ENCODE measurements around the gene SLC6A4.

The SLC6A4 gene

DNA sequence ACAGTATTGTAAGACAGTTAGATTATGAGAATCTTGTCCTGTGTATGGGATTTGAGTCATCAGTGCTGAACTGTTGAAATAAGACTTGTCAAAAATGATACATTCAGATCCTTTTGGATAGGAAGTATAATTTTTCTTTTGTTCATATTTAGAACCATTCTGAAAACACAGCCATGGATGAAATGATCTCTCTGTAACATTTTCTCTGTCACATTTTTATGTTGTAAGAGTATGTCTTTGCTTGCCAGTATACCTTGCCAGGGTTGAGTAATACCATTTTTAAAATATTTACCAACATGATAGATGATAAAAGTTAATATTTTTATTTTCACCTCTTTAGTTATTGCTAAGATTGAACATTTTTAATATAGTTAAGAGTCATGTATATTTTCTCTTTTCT, 73.9 kb downstream of the SLC6A4 start:
- peaks cover 10% of the 10 kb centered on the region; the same call in 1 of the 2 replicates for H3K36me3 ChIP-seq (ENCODE audit: insufficient read depth, low read length)
- H3K27me3 ChIP-seq (ENCODE audit: insufficient read depth, low read length, poor library complexity, severe bottlenecking) = no peaks in the 10 kb centered on the region
- no peaks in the 10 kb centered on the region for H4K20me1 ChIP-seq (ENCODE audit: insufficient read depth, low read length, poor library complexity, severe bottlenecking)
- no peaks in the 10 kb centered on the region for H3K9me2 ChIP-seq (replicated peaks; ENCODE audit: low read depth, low read length)
- no peak overlapping the region for H3K4me2 ChIP-seq (ENCODE audit: low read depth, low read length, poor library complexity, severe bottlenecking)
- peaks cover 13% of the 10 kb centered on the region; the same call in 1 of the 2 replicates for H3K9me3 ChIP-seq (ENCODE audit: insufficient read depth, low read depth, low read length)
- H3F3A ChIP-seq (ENCODE audit: low read depth) = no peaks in the 10 kb centered on the region
- no peak overlapping the region for H2AFZ ChIP-seq (ENCODE audit: low read length)
- TF ChIP-seq EZH2phosphoT487 (IDR thresholded peaks at IDR 0.05; ENCODE audit: borderline replicate concordance) (no peak), CTCF (conservative IDR thresholded peaks at IDR 0.05; ENCODE audit: low read length) (no peak)
- H3K79me2 ChIP-seq (ENCODE audit: insufficient read depth, low read length) = peaks cover 27% of the 10 kb centered on the region
- no peak overlapping the region for H3K9ac ChIP-seq (ENCODE audit: low read depth, low read length, poor library complexity, severe bottlenecking)
- H3K4me1 ChIP-seq (ENCODE audit: insufficient read depth, low read length, poor library complexity, severe bottlenecking) = peaks cover 7% of the 10 kb centered on the region
- H3K4me3 ChIP-seq (ENCODE audit: low read length, poor library complexity, severe bottlenecking) = no peak overlapping the region

DNA sequence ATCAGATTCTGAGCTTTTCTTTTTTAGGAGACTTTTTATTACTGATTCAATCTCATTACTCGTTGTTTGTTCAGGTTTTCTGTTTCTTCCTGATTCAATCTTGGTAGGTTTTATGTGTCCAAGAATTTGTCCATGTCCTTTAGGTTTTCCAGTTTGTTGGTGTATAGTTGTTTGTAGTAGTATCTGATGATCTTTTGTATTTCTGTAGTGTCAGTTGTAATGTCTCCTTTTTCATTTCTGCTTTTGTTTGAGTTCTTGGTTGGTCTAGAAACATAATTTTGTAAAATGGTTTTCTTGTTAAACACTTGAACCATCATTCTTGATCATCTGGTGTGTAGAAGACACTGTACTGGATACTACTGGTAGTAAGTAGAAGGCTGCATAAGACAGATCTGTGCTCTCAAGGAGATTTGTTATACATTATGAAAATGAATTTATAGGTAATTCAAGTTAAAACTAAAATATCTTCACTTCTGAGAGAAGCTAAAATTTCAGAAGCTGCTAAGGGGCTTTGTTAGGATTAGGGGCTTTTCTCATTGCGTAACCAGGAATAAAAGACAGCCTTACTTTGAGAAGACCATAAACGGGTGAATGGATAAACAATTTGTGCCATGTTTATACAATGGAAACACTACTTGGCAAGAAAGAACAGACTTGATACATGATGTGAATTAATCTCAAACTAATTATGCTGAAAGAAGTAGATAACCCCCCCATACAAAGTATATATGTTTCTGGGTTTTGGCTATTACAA, 74.9 kb downstream of the SLC6A4 start:
- Histone ChIP-seq H3K4me3 (ENCODE audit: low read length, poor library complexity, severe bottlenecking) (no peak overlapping the region), H3K79me2 (ENCODE audit: insufficient read depth, low read length) (peaks cover 27% of the 10 kb centered on the region), H4K20me1 (ENCODE audit: insufficient read depth, low read length, poor library complexity, severe bottlenecking) (no peaks in the 10 kb centered on the region), H3K9me2 (replicated peaks; ENCODE audit: low read depth, low read length) (no peaks in the 10 kb centered on the region), H3K9me3 (ENCODE audit: insufficient read depth, low read depth, low read length) (peaks cover 13% of the 10 kb centered on the region; the same call in 1 of the 2 replicates), H2AFZ (ENCODE audit: low read length) (no peak overlapping the region), H3K36me3 (ENCODE audit: insufficient read depth, low read length) (peaks cover 10% of the 10 kb centered on the region; the same call in 1 of the 2 replicates), H3K27me3 (ENCODE audit: insufficient read depth, low read length, poor library complexity, severe bottlenecking) (no peaks in the 10 kb centered on the region), H3K4me2 (ENCODE audit: low read depth, low read length, poor library complexity, severe bottlenecking) (no peak overlapping the region), H3K4me1 (ENCODE audit: insufficient read depth, low read length, poor library complexity, severe bottlenecking) (peaks cover under 1% of the 10 kb centered on the region), H3K9ac (ENCODE audit: low read depth, low read length, poor library complexity, severe bottlenecking) (no peak overlapping the region), H3F3A (ENCODE audit: low read depth) (no peaks in the 10 kb centered on the region)
- TF ChIP-seq CTCF (conservative IDR thresholded peaks at IDR 0.05; ENCODE audit: low read length) = no peak
- no peak for TF ChIP-seq EZH2phosphoT487 (IDR thresholded peaks at IDR 0.05; ENCODE audit: borderline replicate concordance)

- no peak overlapping the region for H3K4me3 ChIP-seq (ENCODE audit: low read length, poor library complexity, severe bottlenecking)
- peaks cover 19% of the 10 kb centered on the region for H3K79me2 ChIP-seq (ENCODE audit: insufficient read depth, low read length)
- peaks cover 13% of the 10 kb centered on the region; the same call in 1 of the 2 replicates for H3K9me3 ChIP-seq (ENCODE audit: insufficient read depth, low read depth, low read length)
- no peaks in the 10 kb centered on the region for H3K9me2 ChIP-seq (replicated peaks; ENCODE audit: low read depth, low read length)
- H3K27me3 ChIP-seq (ENCODE audit: insufficient read depth, low read length, poor library complexity, severe bottlenecking) = no peaks in the 10 kb centered on the region
- H3K4me2 ChIP-seq (ENCODE audit: low read depth, low read length, poor library complexity, severe bottlenecking) = no peak overlapping the region
- TF ChIP-seq EZH2phosphoT487 (IDR thresholded peaks at IDR 0.05; ENCODE audit: borderline replicate concordance) (no peak), CTCF (conservative IDR thresholded peaks at IDR 0.05; ENCODE audit: low read length) (no peak)
- no peaks in the 10 kb centered on the region for H4K20me1 ChIP-seq (ENCODE audit: insufficient read depth, low read length, poor library complexity, severe bottlenecking)
- no peak overlapping the region for H2AFZ ChIP-seq (ENCODE audit: low read length)
- H3F3A ChIP-seq (ENCODE audit: low read depth) = no peaks in the 10 kb centered on the region
- H3K9ac ChIP-seq (ENCODE audit: low read depth, low read length, poor library complexity, severe bottlenecking) = no peak overlapping the region
- no peaks in the 10 kb centered on the region for H3K4me1 ChIP-seq (ENCODE audit: insufficient read depth, low read length, poor library complexity, severe bottlenecking)
- H3K36me3 ChIP-seq (ENCODE audit: insufficient read depth, low read length) = peaks cover 10% of the 10 kb centered on the region; the same call in 1 of the 2 replicates
Observed at GRCh38 chr17:30158896-30159625, 76.4 kb downstream of the SLC6A4 start.
